Suprapubic skin (tissue), 3 donors: ENCODE results near the gene TMEM59L.

Source experiments
- CTCF ChIP-seq, 2 donors: fragments of 200-600 bp in 1 of 2; fragments of 450-650 bp in 1 of 2; sonication (generic) in 1 of 2; IDR thresholded peaks; one replicate each; pipeline ENCODE4 v1.5.1; 2016 to 2019; ENCODE audit warnings: antibody characterized with exemption in 2 of 2, mild to moderate bottlenecking in 1 of 2, moderate library complexity in 1 of 2
- EP300 ChIP-seq: sonication (generic); formaldehyde crosslinking; IDR thresholded peaks from one replicate; pipeline ENCODE4 v1.6.1; 2017; ENCODE audit warnings: antibody characterized with exemption
- POLR2A ChIP-seq, 2 donors: fragments of 450-650 bp; IDR thresholded peaks; one replicate each; pipeline ENCODE4 v1.6.1; 2017; ENCODE audit warnings: antibody characterized with exemption in 2 of 2, mild to moderate bottlenecking in 2 of 2, moderate library complexity in 2 of 2

- no peak for TF ChIP-seq POLR2A (IDR thresholded peaks at IDR 0.05)
- no peak for TF ChIP-seq CTCF (IDR thresholded peaks at IDR 0.05)
- no peak for TF ChIP-seq EP300
Observed at GRCh38 chr19:18668744-18669523, 56.3 kb downstream of the TMEM59L start.
